ENCODE results near the gene GDF15. TPM values are rescaled to one million over a fixed set of nuclear protein-coding genes. Genes with fewer than 3 reads are reported as not detected.

GDF15 gene, protein sequence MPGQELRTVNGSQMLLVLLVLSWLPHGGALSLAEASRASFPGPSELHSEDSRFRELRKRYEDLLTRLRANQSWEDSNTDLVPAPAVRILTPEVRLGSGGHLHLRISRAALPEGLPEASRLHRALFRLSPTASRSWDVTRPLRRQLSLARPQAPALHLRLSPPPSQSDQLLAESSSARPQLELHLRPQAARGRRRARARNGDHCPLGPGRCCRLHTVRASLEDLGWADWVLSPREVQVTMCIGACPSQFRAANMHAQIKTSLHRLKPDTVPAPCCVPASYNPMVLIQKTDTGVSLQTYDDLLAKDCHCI
- total RNA-seq = not detected

DNA sequence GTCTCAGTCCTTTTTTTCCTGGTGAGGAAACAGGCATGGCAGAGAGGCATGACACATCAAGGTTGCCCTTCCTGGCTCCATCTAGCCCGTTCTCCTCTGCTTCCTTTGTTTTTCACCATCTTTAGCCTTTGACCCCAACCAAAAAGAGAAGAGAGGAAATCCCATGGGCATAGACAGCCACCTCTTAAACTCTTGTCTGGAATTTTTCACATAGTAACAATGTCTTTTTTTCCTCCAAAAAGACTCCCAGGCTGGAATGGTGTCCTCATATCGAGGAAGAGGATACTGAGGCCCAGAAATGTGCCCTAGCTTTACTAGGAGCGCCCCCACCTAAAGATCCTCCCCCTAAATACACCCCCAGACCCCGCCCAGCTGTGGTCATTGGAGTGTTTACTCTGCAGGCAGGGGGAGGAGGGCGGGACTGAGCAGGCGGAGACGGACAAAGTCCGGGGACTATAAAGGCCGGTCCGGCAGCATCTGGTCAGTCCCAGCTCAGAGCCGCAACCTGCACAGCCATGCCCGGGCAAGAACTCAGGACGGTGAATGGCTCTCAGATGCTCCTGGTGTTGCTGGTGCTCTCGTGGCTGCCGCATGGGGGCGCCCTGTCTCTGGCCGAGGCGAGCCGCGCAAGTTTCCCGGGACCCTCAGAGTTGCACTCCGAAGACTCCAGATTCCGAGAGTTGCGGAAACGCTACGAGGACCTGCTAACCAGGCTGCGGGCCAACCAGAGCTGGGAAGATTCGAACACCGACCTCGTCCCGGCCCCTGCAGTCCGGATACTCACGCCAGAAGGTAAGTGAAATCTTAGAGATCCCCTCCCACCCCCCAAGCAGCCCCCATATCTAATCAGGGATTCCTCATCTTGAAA, at the start of gene GDF15:
Gene GDF15, plus strand, starts transcription at position 484 of the 868 bp plus-strand sequence. Its CDS starts 32 bp downstream, at position 516.
- no peak for ATAC-seq
- no peaks in the 10 kb centered on the region for H3K36me3 Mint-ChIP-seq (ENCODE audit: low read depth)
- peak; percentile 30 for DNase-seq
- H3K27me3 Mint-ChIP-seq (ENCODE audit: low read depth) = peaks cover 43% of the 10 kb centered on the region
- ChIA-PET POLR2A (no interaction called here), CTCF (interaction anchor here (0.7 to 8.0 kb wide), 3 partner anchors 26 to 108 kb away, joined by 3 to 122 read pairs (median 55); partner anchors contain the start of gene IQCN)
- H3K9me3 Mint-ChIP-seq (ENCODE audit: insufficient read depth) = no peaks in the 10 kb centered on the region
- no peak within 1 kb of the TSS for H3K4me3 Mint-ChIP-seq
- peaks cover 14% of the 10 kb centered on the region for H3K4me1 Mint-ChIP-seq (ENCODE audit: low read depth)
- no peak within 1 kb of the TSS for H3K27ac Mint-ChIP-seq

DNA sequence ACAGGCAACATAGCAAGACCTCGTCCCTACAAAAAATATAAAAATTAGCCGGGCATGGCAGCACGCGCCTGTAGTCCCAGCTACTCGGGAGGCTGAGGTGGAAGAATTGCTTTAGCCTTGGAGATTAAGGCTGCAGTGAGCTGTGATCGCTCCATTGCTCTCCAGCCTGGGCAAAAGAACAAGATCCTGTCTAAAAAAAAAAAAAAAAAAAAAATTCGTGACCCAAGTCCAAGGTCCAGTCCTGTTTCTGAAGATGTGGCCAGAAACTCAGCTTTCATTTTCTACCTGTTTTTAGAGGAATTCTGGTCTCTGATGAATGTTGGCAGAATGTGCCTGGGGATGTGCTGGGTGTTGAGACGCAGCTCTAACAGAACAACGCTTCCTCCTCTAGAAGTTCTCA, 47.4 kb upstream of the GDF15 start:
- Mint-ChIP-seq H3K36me3 (ENCODE audit: low read depth) (peaks cover 10% of the 10 kb centered on the region), H3K27me3 (ENCODE audit: low read depth) (peaks cover 4% of the 10 kb centered on the region), H3K9me3 (ENCODE audit: insufficient read depth) (no peaks in the 10 kb centered on the region), H3K4me1 (ENCODE audit: low read depth) (peaks cover 21% of the 10 kb centered on the region), H3K27ac (no peak overlapping the region), H3K4me3 (peak overlapping the region; percentile 45)
- ATAC-seq (no peak), DNase-seq (no peak)
- ChIA-PET CTCF (interaction anchor here (0.9 to 5.3 kb wide), 8 partner anchors 9 to 146 kb away, joined by 3 to 63 read pairs (median 4); partner anchors contain the start of genes IQCN, JUND and MPV17L2), POLR2A (interaction anchor here (0.9 to 1.6 kb wide), 2 partner anchors 57 to 61 kb away, joined by 3 to 5 read pairs; partner anchors contain the start of gene JUND)

GRCh38 chr19:18339723-18340122, 46.2 kb upstream of the GDF15 start:
- H3K36me3 Mint-ChIP-seq (ENCODE audit: low read depth) = peaks cover 14% of the 10 kb centered on the region
- POLR2A ChIA-PET = interaction anchor here (0.7 to 1.9 kb wide), 6 partner anchors 11 to 493 kb away, joined by 3 to 6 read pairs (median 4); partner anchors contain the start of gene JUND
- H3K9me3 Mint-ChIP-seq (ENCODE audit: insufficient read depth) = no peaks in the 10 kb centered on the region
- ATAC-seq (no peak), DNase-seq (no peak)
- peaks cover 4% of the 10 kb centered on the region for H3K27me3 Mint-ChIP-seq (ENCODE audit: low read depth)
- H3K27ac Mint-ChIP-seq = peak overlapping the region; percentile 68
- peak overlapping the region; percentile 77 for H3K4me3 Mint-ChIP-seq
- CTCF ChIA-PET = interaction anchor here (0.6 to 5.3 kb wide), 12 partner anchors 10 to 500 kb away, joined by 3 to 63 read pairs (median 3); partner anchors contain the start of genes IQCN, JUND and MPV17L2
- H3K4me1 Mint-ChIP-seq (ENCODE audit: low read depth) = peaks cover 21% of the 10 kb centered on the region

DNA sequence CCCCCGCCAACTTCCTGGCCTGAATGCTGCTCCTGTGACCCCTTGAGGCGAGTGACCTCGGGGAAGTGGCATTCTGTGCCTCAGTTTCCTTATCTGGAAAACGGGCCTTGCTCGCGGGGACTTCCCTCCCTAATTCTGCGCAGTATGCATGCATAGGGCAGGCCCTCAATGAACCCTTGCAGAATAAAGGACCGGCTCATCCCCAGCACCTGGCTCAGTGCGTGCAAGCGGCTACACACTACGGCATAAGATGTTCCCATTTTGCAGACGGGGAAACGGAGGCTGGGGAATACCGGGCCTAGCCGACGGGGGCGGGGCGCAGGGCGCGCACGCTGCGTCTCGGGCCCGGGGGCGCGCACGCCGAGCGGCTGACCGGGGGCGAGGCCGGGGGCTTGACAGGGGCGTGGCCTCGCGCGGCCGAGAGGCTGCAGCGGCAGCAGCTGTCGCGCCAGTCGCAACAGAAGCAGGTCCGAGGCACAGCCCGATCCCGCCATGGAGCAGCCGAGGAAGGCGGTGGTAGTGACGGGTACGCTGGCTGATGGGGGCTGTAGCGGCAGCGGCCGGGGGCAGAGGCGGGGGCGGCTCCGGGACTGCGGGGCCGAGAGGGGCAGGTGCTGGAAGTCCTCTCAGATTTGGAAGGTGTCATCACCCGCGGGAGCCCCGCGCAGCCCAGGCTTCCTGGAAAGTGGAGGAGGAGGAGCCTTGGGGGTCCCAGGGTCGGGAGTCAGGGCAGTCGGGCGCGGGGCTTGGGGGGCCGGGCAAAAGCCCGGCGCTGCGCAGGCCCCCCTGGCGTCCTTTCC, 45.6 kb upstream of the GDF15 start, which contains the start of gene PGPEP1:
Gene PGPEP1, plus strand, starts transcription at position 409 of the 800 bp plus-strand sequence. Its CDS starts 84 bp downstream, at position 493.
- ATAC-seq (peak; percentile 63), DNase-seq (peak; percentile 55)
- Mint-ChIP-seq H3K4me3 (peak within 1 kb of the TSS; percentile 77), H3K36me3 (ENCODE audit: low read depth) (peaks cover 14% of the 10 kb centered on the region), H3K4me1 (ENCODE audit: low read depth) (peaks cover 21% of the 10 kb centered on the region), H3K27ac (peak within 1 kb of the TSS; percentile 81), H3K9me3 (ENCODE audit: insufficient read depth) (no peaks in the 10 kb centered on the region), H3K27me3 (ENCODE audit: low read depth) (peaks cover 4% of the 10 kb centered on the region)
- ChIA-PET POLR2A (interaction anchor here (0.7 to 1.9 kb wide), 5 partner anchors 12 to 492 kb away, joined by 3 to 6 read pairs (median 3); no protein-coding TSS in a partner anchor), CTCF (interaction anchor here (0.6 to 5.3 kb wide), 8 partner anchors 11 to 500 kb away, joined by 3 to 63 read pairs (median 6); partner anchors contain the start of genes IQCN and JUND)

GRCh38 chr19:18340990-18341868, 44.7 kb upstream of the GDF15 start:
- peaks cover 4% of the 10 kb centered on the region for H3K27me3 Mint-ChIP-seq (ENCODE audit: low read depth)
- H3K9me3 Mint-ChIP-seq (ENCODE audit: insufficient read depth) = no peaks in the 10 kb centered on the region
- peak; percentile 71 for ATAC-seq
- H3K4me1 Mint-ChIP-seq (ENCODE audit: low read depth) = peaks cover 25% of the 10 kb centered on the region
- DNase-seq = peak; percentile 80
- ChIA-PET POLR2A (interaction anchor here (1.7 to 1.9 kb wide), 2 partner anchors 13 to 60 kb away, joined by 6 to 9 read pairs; partner anchors contain the start of gene JUND), CTCF (interaction anchor here (1.3 to 4.3 kb wide), 4 partner anchors 11 to 61 kb away, joined by 3 to 27 read pairs (median 10); no protein-coding TSS in a partner anchor)
- peak overlapping the region; percentile 77 for H3K4me3 Mint-ChIP-seq
- H3K36me3 Mint-ChIP-seq (ENCODE audit: low read depth) = peaks cover 14% of the 10 kb centered on the region
- peak overlapping the region; percentile 81 for H3K27ac Mint-ChIP-seq

DNA sequence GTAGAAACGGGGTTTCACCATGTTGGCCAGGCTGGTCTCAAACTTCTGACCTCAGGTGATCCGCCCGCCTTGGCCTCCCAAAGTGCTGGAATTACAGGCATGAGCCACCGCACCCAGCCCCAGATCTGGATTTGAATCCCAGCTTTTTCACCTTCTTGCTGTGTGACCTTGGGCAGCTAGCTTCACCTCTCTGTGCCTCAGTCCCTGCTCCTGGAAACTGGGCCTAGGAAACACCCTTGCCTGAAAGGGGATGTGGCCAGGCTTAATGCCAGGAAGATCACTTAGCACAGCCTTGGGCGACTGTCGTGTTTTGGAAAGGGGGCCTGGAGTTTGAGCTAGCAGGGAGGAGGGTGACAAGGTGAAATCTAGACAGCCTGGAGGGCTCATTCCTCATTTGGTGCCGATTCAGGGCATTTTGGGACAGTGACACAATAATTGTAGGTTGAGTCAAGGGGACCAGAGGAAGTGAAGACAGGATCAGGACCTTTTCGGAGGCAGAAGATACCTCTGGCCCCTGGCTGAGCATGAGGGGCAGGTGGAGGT, 43.8 kb upstream of the GDF15 start:
- ChIA-PET CTCF (interaction anchor here (0.6 to 4.3 kb wide), 6 partner anchors 12 to 69 kb away, joined by 3 to 27 read pairs (median 6); no protein-coding TSS in a partner anchor), POLR2A (interaction anchor here (1.7 kb wide), 1 partner anchor 61 kb away, joined by 9 read pairs; the partner anchor contains the start of gene JUND)
- no peaks in the 10 kb centered on the region for H3K9me3 Mint-ChIP-seq (ENCODE audit: insufficient read depth)
- no peak for ATAC-seq
- DNase-seq = no peak
- H3K4me3 Mint-ChIP-seq = peak overlapping the region; percentile 77
- no peak overlapping the region for H3K27ac Mint-ChIP-seq
- peaks cover 27% of the 10 kb centered on the region for H3K4me1 Mint-ChIP-seq (ENCODE audit: low read depth)
- H3K36me3 Mint-ChIP-seq (ENCODE audit: low read depth) = peaks cover 16% of the 10 kb centered on the region
- H3K27me3 Mint-ChIP-seq (ENCODE audit: low read depth) = peaks cover 2% of the 10 kb centered on the region

GRCh38 chr19:18344582-18344950, 41.4 kb upstream of the GDF15 start:
- no peaks in the 10 kb centered on the region for H3K9me3 Mint-ChIP-seq (ENCODE audit: insufficient read depth)
- CTCF ChIA-PET = interaction anchor here (0.9 to 4.3 kb wide), 5 partner anchors 12 to 184 kb away, joined by 3 to 27 read pairs (median 3); no protein-coding TSS in a partner anchor
- no peak for DNase-seq
- peaks cover 18% of the 10 kb centered on the region for H3K36me3 Mint-ChIP-seq (ENCODE audit: low read depth)
- H3K4me3 Mint-ChIP-seq = no peak overlapping the region
- no peaks in the 10 kb centered on the region for H3K27me3 Mint-ChIP-seq (ENCODE audit: low read depth)
- no peak overlapping the region for H3K27ac Mint-ChIP-seq
- ATAC-seq = no peak
- POLR2A ChIA-PET = no interaction called here
- H3K4me1 Mint-ChIP-seq (ENCODE audit: low read depth) = peaks cover 25% of the 10 kb centered on the region

- ATAC-seq = no peak
- H3K27me3 Mint-ChIP-seq (ENCODE audit: low read depth) = no peaks in the 10 kb centered on the region
- no peak for DNase-seq
- H3K36me3 Mint-ChIP-seq (ENCODE audit: low read depth) = peaks cover 21% of the 10 kb centered on the region
- H3K4me1 Mint-ChIP-seq (ENCODE audit: low read depth) = peaks cover 18% of the 10 kb centered on the region
- no peak overlapping the region for H3K27ac Mint-ChIP-seq
- CTCF ChIA-PET = interaction anchor here (1.3 to 4.3 kb wide), 4 partner anchors 13 to 184 kb away, joined by 3 to 27 read pairs (median 4); no protein-coding TSS in a partner anchor
- H3K9me3 Mint-ChIP-seq (ENCODE audit: insufficient read depth) = no peaks in the 10 kb centered on the region
- no peak overlapping the region for H3K4me3 Mint-ChIP-seq
- POLR2A ChIA-PET = no interaction called here
These were observed 40.7 kb upstream of the GDF15 start for GRCh38 chr19:18345296-18345695.

- CTCF ChIA-PET = interaction anchor here (2.0 kb wide), 1 partner anchor 65 kb away, joined by 5 read pairs; no protein-coding TSS in a partner anchor
- no peak overlapping the region for H3K4me3 Mint-ChIP-seq
- POLR2A ChIA-PET = no interaction called here
- peaks cover 23% of the 10 kb centered on the region for H3K36me3 Mint-ChIP-seq (ENCODE audit: low read depth)
- no peaks in the 10 kb centered on the region for H3K9me3 Mint-ChIP-seq (ENCODE audit: insufficient read depth)
- H3K4me1 Mint-ChIP-seq (ENCODE audit: low read depth) = peaks cover 18% of the 10 kb centered on the region
- H3K27me3 Mint-ChIP-seq (ENCODE audit: low read depth) = no peaks in the 10 kb centered on the region
- no peak for DNase-seq
- H3K27ac Mint-ChIP-seq = peak overlapping the region; percentile 5
- no peak for ATAC-seq
These were observed 39.9 kb upstream of the GDF15 start for GRCh38 chr19:18346091-18346490.

DNA sequence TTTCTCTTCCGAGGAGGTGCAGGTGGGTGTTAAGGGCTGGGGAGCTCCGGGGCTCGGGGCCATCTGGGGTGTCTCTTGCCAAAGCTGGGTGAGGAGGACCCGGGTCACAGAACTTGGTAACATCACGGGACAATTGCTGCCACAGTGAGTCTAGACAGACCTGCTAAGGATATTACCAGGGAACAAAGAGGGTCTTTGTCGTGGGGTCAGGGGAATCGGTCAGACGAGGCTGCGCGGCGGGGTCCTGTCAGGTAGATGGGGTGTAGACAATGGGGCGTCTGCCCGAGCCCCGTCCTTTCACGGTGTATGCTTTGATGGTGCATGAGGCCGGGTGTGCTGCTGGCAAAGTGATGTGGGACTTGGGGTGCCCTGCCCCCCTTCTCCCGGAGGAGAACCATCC, 37.8 kb upstream of the GDF15 start:
- ChIA-PET POLR2A (no interaction called here), CTCF (interaction anchor here (2.6 kb wide), 1 partner anchor 40 kb away, joined by 17 read pairs; no protein-coding TSS in a partner anchor)
- H3K4me1 Mint-ChIP-seq (ENCODE audit: low read depth) = peaks cover 6% of the 10 kb centered on the region
- H3K9me3 Mint-ChIP-seq (ENCODE audit: insufficient read depth) = no peaks in the 10 kb centered on the region
- DNase-seq (no peak), ATAC-seq (no peak)
- H3K4me3 Mint-ChIP-seq = no peak overlapping the region
- no peak overlapping the region for H3K27ac Mint-ChIP-seq
- peaks cover 17% of the 10 kb centered on the region for H3K36me3 Mint-ChIP-seq (ENCODE audit: low read depth)
- H3K27me3 Mint-ChIP-seq (ENCODE audit: low read depth) = no peaks in the 10 kb centered on the region
